GM19035 (cell line): Measurements from ENCODE around the gene PAX5.

ENCODE experiments used
- ATAC-seq: cut with Tn5 transposase; IDR thresholded peaks from one replicate; pipeline ENCODE4 v1.9.1; 2021; ENCODE audit not compliant: unreplicated experiment

PAX5 gene

DNA sequence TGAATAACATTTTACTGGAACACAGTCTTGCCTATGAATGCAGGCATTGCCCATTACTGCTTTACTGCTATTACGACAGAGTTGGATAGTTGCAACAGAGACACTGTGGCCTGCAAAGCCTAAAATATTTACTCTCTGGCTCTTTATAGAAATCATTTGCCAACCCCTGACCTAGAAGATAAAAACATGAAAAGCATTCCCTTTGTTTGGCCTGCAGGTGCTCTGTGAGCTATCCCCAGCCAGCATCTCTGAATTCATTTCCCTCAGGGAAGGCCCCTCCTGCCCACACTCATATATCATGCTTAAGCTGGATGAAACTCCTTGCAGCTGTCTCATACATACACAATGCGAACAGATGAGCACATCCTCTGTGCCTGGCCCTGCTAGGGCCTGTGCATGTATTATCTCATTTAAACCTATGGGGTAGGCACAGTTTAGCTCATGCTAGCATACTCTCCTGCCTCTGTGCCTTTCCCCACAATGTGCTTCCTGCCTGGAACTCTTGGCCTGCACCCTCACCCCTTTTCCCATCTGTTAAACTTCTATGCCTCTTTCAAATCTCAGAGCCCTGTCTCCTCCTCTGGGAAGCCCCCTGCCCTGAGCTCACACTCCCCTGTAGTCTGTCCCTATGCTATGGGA is 193.1 kb downstream of the PAX5 start:
- no peak for ATAC-seq

DNA sequence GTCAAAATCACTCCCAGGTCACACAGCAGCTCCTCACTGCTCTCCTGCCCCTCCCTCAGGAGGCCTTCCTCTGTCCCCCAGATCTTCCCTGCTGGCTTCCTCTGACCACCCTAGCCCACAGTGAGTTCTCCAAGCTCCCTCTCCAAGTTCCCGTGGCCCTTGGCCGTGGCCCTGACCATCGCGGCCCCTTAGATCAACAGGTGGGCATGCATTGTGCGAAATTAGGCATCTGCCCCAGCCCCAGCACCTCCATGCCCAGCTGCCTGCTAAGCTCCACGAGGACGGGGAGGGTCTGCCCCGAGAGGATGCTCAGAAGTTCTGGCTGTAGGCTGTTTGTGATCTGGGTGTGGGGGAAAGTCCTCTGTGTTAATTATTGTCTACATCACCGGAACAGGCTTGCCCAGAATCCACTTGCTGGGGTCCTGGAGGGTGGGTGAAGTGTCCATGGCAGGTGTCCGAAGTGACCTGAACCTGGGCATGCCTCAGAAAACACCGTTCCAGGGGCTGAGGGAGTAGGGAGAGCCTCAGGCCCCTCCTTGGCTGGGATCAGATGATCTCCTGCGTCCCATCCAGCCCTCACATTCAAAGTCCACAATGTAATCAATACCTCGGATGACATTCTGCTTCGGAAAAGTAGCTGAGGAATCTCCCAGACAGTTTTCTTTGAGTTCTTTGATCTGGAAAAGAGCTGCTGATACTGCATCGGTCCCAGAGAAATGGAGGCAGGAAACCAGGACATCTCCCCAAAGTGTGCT is 194.8 kb downstream of the PAX5 start:
- no peak for ATAC-seq

GRCh38 chr9:36837431-36838405 is 196.3 kb downstream of the PAX5 start:
- no peak for ATAC-seq

DNA sequence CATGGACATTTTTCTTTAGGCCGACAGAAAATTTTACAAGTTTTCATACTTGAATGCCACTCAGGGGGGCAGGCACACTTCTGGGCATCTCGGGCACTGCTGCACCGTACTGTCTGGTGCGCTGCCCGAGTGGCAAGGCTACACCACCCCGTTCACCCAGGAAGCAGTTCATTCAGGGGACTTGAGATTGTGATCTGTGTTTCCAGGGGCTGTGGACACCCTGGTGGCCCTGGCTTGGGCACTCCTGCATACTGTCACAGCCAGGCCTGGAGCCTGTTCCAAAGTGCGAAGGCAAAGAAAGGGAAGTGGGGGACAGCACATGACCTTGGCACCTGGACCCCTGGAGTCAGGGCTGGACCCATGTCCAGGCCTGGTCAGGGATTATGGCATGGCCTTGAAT is 197.6 kb downstream of the PAX5 start:
- ATAC-seq: no peak

- no peak for ATAC-seq
These were observed 198.6 kb downstream of the PAX5 start for GRCh38 chr9:36835271-36835996.

DNA sequence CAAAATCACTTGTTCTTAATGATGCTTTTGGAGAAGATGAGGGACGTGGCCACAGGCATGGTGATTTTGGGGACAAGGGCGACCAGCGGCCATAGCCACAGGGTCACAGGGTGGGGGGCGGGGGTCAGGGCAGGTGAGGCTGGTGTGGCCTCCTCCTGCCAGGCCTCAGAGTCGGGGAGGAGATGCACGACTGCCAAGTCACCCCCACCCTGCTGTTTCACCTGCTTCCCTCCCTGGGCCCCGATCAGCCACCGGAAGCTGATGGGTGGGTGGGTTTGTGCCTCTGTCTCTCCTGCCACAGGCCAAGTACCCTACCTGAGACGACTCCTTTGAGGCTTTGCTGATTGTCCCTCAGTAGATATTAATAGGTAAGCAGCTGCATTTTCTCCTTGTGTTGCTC is 199.3 kb downstream of the PAX5 start:
- ATAC-seq: no peak

DNA sequence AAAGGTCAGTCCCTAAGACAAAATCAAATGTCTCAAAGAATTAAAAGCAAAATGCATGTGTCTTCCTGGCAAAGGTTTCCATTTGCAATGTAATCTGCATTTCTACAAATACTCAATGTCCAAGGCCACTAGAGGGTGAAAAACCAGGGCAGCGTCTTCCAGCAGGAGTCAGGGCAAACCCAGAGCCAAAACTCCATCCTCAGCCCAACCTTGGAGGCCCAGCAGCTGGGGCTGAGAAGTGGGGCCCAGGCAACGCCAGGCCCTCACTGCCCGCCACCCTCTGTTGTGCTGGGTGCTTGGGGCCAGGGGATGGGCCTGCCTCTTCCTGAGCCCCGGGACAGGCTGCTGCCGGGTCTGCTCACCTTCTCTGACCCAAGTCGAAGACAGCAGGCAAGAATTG is 200.1 kb downstream of the PAX5 start:
- ATAC-seq: no peak

- no peak for ATAC-seq
These were observed 201.8 kb downstream of the PAX5 start for GRCh38 chr9:36832164-36832795.

DNA sequence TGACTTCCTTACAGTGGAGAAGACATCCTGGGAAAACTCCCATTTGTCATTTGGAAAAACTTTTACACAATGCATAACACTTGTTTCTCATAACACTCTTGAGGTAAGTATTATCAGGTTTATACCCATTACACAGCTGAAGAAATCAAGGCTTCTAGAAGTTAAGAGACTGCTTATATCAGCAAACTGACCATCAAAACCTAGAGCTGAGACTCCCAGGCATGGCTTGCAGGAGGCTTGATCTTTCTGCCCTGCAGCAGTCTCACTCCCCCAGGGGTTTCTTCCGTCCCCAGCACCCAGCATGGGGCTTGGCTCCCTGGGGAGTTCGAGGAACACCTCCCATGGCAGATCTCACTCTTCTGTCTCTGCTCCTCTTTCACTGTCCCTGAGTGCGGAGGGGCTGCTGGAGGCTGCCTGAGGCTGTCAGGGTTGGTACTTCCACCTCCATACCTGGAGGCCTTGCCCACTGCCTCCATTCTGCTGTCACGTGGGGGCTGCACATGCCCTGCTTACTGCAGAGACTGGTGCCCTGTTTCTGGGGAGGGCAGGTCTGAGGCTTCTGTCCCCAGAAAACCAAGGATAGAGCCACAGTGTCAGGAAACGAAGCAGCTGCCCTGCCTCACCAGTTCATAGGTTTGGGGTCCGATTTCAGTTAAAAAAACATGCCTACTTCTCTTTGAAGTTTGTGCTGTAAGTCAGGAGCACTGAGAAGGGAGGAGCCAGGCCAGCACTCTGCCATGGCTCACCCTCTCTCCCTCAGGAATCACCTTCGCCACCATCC is 202.5 kb downstream of the PAX5 start:
- no peak for ATAC-seq

DNA sequence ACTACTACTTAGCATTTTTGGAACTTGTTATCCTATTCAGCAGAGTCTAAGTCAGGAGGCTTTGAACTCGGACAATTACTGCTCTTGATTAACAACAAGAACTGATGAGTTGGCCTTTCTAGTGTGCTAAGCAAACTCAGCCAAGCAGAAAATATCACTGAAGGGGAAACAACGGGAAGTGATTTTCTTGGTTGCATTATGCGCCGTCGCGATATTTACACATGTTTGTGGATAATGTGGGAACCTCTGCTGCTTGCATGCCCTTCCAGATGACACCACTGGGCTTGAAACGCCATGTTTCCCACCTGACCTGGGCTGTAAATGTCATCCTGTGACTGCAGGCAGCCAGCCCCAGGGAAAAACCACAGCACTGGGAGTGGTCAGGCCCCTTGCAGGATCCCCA is 205.5 kb downstream of the PAX5 start:
- no peak for ATAC-seq

- ATAC-seq: no peak
These were observed 206.5 kb downstream of the PAX5 start for GRCh38 chr9:36827593-36827992.

- no peak for ATAC-seq
These were observed 207.5 kb downstream of the PAX5 start for GRCh38 chr9:36826581-36826980.

GRCh38 chr9:36825179-36825578 is 208.9 kb downstream of the PAX5 start:
- ATAC-seq: no peak

DNA sequence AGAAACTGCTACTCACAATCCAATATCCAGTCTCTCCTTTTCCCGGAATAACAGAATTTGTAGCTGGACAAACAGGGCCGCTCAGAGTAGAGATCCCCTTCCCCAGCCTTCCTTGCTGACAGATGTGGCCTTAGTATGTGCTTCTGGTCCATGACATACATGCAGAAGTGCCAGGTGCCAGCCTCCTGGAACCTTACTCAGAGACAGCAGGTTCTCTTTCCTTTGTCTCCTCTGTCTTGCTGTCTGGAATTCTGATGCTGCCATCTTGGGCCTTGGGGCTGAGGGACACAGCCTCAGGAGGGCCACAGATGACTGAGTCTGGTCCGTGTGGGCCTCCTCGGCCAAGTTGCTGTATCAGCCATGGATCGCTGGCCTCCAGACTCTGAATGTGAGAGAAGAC is 210.1 kb downstream of the PAX5 start:
- ATAC-seq: no peak

DNA sequence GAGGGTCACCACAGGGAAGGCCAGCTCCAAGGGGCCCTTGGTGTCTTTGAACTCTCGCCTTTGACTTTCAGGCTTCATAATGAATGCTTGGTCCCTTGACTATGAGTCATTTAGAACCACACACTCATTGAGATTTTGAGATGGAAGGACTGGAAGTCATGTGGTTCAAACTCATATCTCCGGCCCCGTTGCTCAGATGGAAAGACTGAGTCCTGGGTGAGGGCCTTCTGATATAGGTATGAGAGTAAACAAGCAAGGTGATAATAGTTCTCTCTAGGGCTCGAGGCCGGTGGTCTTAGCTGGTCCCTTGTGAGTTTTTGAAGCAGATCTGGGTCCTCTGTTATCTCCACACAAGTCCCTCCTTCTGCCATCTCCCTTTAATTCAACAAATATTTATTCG is 210.6 kb downstream of the PAX5 start:
- ATAC-seq: no peak

GRCh38 chr9:36822201-36822600 is 211.9 kb downstream of the PAX5 start:
- no peak for ATAC-seq

DNA sequence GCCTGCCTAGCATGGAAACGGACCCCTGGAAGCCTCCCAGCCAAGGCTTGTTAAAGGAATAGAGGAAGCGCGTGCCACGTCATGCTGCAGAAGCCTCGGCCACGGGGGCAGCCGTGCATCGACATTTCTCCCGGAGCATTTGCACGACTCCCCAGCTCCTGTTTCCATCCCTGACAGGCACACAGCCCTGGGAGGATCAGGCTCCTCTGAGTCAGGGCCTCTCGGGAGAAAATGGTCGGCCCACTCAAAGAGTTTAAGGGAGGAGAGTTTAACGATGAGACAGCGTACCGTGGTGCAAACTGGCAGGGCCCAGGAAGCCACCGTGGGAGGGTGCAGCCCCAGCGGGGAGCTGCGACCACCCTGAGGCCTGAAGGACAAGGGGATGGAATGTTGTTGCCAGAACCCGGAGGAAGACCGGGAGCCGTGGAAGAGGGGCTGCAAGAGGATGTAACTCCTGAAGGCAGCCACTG is 213.6 kb downstream of the PAX5 start:
- no peak for ATAC-seq

DNA sequence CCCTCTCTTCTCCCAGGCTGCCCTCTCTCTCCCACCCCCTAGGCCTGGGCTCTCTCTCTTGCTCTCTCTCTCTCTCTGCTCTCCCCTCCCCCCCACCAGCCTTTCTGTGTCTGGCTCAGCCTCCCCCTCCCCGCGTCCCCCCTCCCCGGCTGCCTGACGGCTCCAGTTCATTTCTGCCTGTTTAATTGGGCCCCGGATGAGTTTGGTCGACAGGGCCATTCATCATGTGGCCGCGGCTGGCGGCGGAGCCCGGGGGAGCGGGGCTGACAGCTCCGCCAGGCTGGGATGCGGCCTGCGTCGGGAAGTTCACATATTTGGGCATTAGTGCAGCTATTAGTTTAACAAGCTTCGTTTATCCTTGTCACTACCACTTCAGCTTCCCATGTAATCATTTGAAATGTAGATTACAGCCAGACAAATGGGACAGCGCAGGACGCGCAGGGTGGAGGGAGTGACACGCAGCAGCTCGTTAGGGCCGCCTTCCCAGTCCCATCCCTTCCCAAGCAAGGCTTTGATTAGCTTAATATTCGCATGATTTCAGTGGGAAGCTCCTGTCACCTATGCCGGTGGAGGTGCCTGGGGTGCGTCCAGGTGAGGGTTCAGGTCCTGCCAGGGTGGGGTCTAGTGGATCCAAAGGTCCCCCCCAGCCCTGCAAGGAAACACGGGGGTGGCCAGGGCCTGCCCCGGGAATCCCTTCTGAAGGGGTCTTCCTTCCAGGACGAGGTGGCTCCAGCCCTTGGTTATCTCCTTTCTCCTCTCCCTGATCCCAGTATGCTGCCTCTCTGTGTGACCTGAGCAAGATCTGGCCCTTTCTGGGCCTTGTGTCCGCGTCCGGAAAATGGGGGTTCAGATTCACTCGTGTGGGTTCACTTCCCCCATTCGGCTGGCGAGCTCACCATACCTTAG is 214.8 kb downstream of the PAX5 start:
- no peak for ATAC-seq
